K562 treated with DMSO at 1 percent for 48 hours (cell line): ENCODE results near the gene PXT1. TPM values are rescaled to one million over a fixed set of nuclear protein-coding genes. Genes with fewer than 3 reads are reported as not detected.

Experiments used
- total RNA-seq: library from RNA; unstranded; fragments of 300-600 nt; gene quantifications from 2 replicates; pipeline ENCODE4 v1.2.3, GENCODE V29; 2022; ENCODE audit warnings: low replicate concordance; ENCODE audit errors: extremely low read depth

PXT1 gene
- not detected in 2 replicates for total RNA-seq

GRCh38 chr6:36442671-36443470, at the start of gene PXT1, which contains the start of gene KCTD20:
TSS of gene PXT1 (minus strand) at chr6:36442854. CDS start at chr6:36426082, 16,772 bp downstream.
TSS of gene KCTD20 (plus strand) at chr6:36443000. CDS start at chr6:36470098, 27,098 bp downstream.

DNA sequence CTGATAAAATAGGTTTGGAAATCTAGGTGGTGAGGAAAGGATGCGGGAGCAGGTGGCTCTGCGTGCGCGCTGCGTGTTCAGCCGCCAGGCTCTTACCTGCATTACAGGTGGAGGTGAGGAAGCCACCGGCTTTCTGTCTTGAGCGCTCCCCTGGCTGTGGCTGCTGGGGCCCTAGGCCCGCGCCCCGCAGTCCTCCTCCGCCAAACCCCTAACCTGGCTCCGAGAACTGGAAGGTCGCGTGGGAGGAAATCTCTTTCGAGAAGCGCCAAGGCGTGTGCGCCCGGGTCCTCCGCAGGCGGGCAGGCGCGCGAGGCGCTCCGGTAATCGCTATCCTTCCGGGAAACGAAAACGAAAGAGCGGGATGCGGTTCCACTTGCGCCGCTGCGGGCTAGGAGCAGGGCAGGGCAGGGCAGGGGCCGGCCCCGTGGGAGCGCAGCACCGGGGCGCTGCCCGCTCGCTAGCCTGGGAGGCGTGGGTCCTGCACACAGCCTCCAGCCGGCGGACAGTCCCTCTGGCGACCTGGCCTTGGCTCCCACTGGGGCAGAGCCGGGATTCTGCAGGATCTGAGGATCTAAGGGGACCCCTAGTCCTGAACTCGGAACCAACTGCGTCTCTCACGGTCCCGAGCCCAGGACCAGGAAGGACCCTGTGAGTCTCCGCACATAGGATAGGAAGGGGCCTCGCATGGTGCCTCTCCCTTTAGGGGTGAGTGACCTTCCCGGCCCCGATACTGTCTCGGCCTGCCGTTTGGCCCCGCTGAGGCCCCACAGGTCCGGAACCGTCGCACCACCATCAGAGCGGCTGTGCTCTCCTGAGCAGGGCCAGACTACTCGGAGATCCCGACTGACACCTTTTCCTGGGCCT, 55.0 kb downstream of the PXT1 start, which contains the start of gene ETV7:
Gene ETV7 (minus strand): TSS at position 230 of the 864 bp plus-strand sequence. CDS start 128 bp downstream, at position 102.

Other genes with a start within 250 kb of the PXT1 start
- gene BRPF3, start 246.1 kb downstream of the PXT1 start, total RNA-seq: 111 TPM in 1 of 2 replicates, not detected in the other
- not detected in 2 replicates for gene PNPLA1, start 172.8 kb downstream of the PXT1 start, total RNA-seq
- gene BNIP5, start 106.0 kb downstream of the PXT1 start, total RNA-seq: not detected in 2 replicates
- not detected in 2 replicates for gene ETV7, start 55.2 kb downstream of the PXT1 start, total RNA-seq
- gene KCTD20, start 146 bp upstream of the PXT1 start, total RNA-seq: not detected in 2 replicates
- gene STK38, start 104.6 kb upstream of the PXT1 start, total RNA-seq: not detected in 2 replicates
- gene SRSF3, start 151.5 kb upstream of the PXT1 start, total RNA-seq: not detected in 2 replicates
- not detected in 2 replicates for gene CDKN1A, start 235.9 kb upstream of the PXT1 start, total RNA-seq